ENCODE measurements around the gene SRD5A3.

The SRD5A3 gene

DNA sequence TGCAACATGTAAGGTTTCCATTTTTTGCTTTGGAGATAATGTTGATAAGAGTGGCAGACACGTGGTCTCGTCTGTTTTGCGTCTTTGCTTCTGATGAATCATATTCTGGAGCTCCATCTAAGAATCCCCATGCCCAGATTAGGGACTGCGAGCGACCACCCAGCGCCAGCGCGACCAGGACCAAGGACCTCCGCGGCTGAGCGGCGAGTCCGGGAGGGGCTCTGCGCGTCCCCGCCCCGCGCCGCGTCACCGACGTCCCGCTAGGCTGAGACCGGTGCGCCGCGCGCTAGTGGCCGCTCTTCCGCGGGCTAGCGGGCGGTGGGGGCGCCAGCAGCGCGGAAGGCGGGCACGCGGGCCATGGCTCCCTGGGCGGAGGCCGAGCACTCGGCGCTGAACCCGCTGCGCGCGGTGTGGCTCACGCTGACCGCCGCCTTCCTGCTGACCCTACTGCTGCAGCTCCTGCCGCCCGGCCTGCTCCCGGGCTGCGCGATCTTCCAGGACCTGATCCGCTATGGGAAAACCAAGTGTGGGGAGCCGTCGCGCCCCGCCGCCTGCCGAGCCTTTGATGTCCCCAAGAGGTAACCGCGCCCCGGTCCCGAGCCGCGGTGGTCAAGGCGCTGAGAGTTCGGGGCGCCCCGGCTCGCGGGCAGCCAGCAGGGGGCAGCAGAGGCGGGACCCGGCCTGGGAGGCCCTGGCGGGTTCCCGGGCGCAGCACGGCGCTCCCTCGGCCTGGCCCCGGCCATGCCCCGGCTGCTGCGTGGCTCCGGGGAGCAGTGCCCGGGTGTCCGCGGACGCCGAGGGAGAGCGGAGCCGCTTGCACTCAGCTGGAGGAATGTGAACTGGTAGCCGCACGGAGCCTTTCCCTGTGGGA, at the start of gene SRD5A3:
TSS of gene SRD5A3 (plus strand) at position 263 of the 871 bp plus-strand sequence. CDS start at position 358, 95 bp downstream.
- TF ChIP-seq, protein P1, sequence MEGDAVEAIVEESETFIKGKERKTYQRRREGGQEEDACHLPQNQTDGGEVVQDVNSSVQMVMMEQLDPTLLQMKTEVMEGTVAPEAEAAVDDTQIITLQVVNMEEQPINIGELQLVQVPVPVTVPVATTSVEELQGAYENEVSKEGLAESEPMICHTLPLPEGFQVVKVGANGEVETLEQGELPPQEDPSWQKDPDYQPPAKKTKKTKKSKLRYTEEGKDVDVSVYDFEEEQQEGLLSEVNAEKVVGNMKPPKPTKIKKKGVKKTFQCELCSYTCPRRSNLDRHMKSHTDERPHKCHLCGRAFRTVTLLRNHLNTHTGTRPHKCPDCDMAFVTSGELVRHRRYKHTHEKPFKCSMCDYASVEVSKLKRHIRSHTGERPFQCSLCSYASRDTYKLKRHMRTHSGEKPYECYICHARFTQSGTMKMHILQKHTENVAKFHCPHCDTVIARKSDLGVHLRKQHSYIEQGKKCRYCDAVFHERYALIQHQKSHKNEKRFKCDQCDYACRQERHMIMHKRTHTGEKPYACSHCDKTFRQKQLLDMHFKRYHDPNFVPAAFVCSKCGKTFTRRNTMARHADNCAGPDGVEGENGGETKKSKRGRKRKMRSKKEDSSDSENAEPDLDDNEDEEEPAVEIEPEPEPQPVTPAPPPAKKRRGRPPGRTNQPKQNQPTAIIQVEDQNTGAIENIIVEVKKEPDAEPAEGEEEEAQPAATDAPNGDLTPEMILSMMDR (IDR thresholded peaks at IDR 0.05; ENCODE audit: low read depth, low read length): peak; percentile 70
- DNase-seq (ENCODE audit: low read depth, low spot score): peak; percentile 75
- H3K4me3 ChIP-seq (ENCODE audit: low read depth, low read length): peak within 1 kb of the TSS; percentile 58
- in situ Hi-C loops (cut with HindIII; ENCODE audit: low sequenced_read_pairs): no loop called here

DNA sequence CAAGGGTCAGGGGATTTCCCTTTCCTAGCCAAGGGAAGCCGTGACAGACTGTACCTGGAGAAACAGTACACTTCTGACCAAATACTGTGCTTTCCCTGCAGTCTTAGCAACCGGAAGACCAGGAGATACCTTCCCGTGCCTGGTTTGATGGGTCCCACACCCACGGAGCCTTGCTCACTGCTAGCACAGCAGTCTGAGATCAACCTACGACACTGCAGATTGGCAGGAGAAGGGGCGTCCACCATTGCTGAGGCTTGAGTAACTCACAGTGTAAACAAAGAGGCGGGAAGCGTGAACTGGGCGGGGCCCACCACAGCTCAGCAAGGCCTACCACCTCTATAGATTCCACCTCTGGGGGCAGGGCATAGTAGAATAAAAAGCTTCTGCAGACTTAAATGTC, 48.7 kb upstream of the SRD5A3 start:
- TF ChIP-seq, protein P1 (IDR thresholded peaks at IDR 0.05; ENCODE audit: low read depth, low read length): no peak
- peak; percentile 31 for DNase-seq (ENCODE audit: low read depth, low spot score)
- H3K4me3 ChIP-seq (ENCODE audit: low read depth, low read length): no peak overlapping the region
- in situ Hi-C loops (cut with HindIII; ENCODE audit: low sequenced_read_pairs): no loop called here

DNA sequence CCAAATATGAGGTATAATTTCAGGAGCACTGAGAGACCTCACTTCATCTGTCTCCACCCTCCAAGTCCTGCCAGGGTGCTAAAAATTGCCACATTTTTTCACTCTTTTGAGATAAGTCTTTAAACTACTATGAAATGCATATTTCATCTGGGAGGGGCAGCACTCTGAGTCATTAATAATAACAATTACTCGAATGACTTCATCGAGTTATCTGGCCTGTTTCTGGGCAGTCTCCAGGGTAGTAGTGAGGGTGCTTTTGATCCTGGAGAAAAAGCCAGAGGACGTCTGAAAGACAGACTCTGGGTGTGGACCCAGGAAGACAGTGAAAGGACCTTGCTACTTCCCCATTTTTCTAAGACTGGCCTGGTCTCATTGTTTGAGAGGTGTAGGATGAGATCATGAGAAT, 42.3 kb upstream of the SRD5A3 start:
- TF ChIP-seq, protein P1 (IDR thresholded peaks at IDR 0.05; ENCODE audit: low read depth, low read length): no peak
- no peak overlapping the region for H3K4me3 ChIP-seq (ENCODE audit: low read depth, low read length)
- peak; percentile 66 for DNase-seq (ENCODE audit: low read depth, low spot score)

DNA sequence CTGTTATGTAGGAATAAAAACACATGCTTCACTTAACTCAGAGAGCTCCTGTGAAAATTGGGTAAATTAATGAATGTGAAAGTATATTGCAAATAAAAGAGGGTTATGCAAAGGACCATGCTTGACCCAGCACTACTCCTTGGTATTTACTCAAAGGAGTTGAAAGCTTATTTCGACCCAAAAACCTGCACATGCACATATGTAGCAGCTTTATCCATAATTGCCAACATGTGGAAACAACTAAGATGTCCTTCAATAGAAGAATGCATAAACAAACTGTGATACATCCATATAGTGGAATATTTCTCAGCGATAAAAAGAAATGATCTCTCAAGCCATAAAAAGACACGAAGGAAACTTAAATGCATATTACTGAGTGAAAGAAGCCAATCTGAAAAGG, 41.7 kb upstream of the SRD5A3 start:
- H3K4me3 ChIP-seq (ENCODE audit: low read depth, low read length): no peak overlapping the region
- TF ChIP-seq, protein P1 (IDR thresholded peaks at IDR 0.05; ENCODE audit: low read depth, low read length): no peak
- no peak for DNase-seq (ENCODE audit: low read depth, low spot score)
- in situ Hi-C loops (cut with HindIII; ENCODE audit: low sequenced_read_pairs): no loop called here

More for the DNA sequence above, 42.3 kb upstream of the SRD5A3 start:
- in situ Hi-C loops (cut with HindIII; ENCODE audit: low sequenced_read_pairs): no loop called here

DNA sequence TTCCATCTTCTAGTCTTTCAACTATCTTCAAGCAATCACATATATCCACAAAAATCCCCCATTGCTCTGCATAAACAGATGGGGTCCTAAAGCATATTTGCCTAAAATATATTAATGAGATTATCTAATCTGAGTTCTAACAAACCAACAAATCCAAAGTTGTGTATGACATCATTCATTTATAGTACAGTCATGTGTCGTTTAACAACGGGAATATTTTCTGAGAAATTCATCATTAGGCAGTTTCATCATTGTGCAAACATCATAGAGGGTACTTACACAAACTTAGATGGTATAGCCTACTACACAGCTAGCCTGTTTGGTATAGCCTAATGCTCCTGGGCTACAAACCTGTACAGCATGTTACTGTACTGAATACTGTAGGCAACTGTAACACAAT, 38.0 kb upstream of the SRD5A3 start:
- H3K4me3 ChIP-seq (ENCODE audit: low read depth, low read length): no peak overlapping the region
- in situ Hi-C loops (cut with HindIII; ENCODE audit: low sequenced_read_pairs): no loop called here
- TF ChIP-seq, protein P1 (IDR thresholded peaks at IDR 0.05; ENCODE audit: low read depth, low read length): no peak
- no peak for DNase-seq (ENCODE audit: low read depth, low spot score)

DNA sequence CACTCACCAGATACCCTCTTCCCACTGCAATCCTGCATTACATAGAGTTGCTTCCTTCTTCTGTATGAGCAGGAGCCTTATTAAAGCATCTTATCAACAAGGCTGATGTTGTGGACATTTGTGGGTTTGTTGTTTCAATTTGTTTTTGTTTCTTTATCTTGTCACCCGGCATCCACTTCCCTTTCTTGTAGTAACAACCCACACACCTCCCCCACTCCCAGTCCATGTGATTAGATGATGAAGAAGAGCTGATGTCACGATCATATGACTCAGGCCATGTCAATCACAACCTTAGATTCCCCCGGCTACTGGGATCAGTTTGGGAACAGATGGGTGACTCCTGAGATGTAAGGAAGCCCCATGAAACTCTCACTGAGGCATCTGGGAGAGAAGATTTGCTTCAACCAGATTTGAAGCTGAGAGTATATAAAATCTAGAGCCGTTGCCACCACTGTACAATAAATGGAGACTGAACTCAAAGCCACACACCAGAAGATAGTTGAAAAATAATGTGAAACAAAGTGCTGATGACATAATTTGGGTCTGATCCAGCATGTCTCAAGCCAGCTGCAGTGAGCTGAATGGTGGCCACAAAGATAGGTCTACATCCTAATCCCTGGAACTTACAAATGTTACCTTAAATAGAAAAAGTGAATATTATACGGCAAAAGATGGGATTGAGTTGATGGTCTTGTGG, 34.1 kb upstream of the SRD5A3 start:
- H3K4me3 ChIP-seq (ENCODE audit: low read depth, low read length): no peak overlapping the region
- in situ Hi-C loops (cut with HindIII; ENCODE audit: low sequenced_read_pairs): no loop called here
- no peak for DNase-seq (ENCODE audit: low read depth, low spot score)
- TF ChIP-seq, protein P1 (IDR thresholded peaks at IDR 0.05; ENCODE audit: low read depth, low read length): no peak
